Pancreas (tissue), 10 donors: ENCODE data around the gene CD74. TPM values are rescaled to one million over a fixed set of nuclear protein-coding genes. Genes with fewer than 3 reads are reported as not detected.
A peak's percentile ranks its signal among the peaks of the same experiment; 100 is the strongest.
"Not testable (repeated sequence)": the region's sequence is repeated elsewhere in the genome, so short reads cannot be mapped to it uniquely, and the experiment has no call there.

Experiments
- ATAC-seq, 4 donors: fragments of 200-7000 bp; cut with Tn5 transposase; one replicate each; pipeline versions ENCODE4 v1.8.0 to v1.9.1; 2020; ENCODE audit warnings: mild to moderate bottlenecking in 4 of 4, moderate library complexity in 4 of 4
- DNase-seq, 6 donors: peaks; one replicate each; pipeline ENCODE4 v3.0.0-alpha.2; 2020
- FAIRE-seq: peaks from 2 replicates; lab custom pipeline; 2012; peaks lifted over from hg19 to GRCh38; lab: Jason Lieb, UNC
- H3K27ac ChIP-seq, 4 donors: fragments of 200-600 bp; sonication (generic); 1 replicate in 3 of 4; 2 replicates in 1 of 4; pipeline versions ENCODE4 v1.5.0 to v1.8.0; 2020
- H3K27me3 ChIP-seq, 4 donors: fragments of 200-600 bp; one replicate each; pipeline ENCODE4 v1.8.0; 2021
- H3K36me3 ChIP-seq, 3 donors: fragments of 200-600 bp; sonication (generic) in 1 of 3; one replicate each; pipeline versions ENCODE4 v1.5.0 to v1.8.0; 2020 to 2021
- H3K4me1 ChIP-seq, 3 donors: fragments of 200-600 bp; one replicate each; pipeline ENCODE4 v1.8.0; 2021
- H3K4me3 ChIP-seq, 4 donors: fragments of 200-600 bp; sonication (generic) in 2 of 4; one replicate each; pipeline versions ENCODE4 v1.5.0 to v1.8.0; 2020 to 2021
- H3K9me3 ChIP-seq, 4 donors: fragments of 200-600 bp; one replicate each; pipeline ENCODE4 v1.8.0; 2021
- CTCF ChIP-seq, 4 donors: fragments of 200-600 bp; sonication (generic) in 3 of 4; IDR thresholded peaks; one replicate each; pipeline versions ENCODE4 v1.5.0 to v1.8.0; 2021; ENCODE audit warnings: antibody characterized with exemption in 4 of 4
- WGBS, 2 donors: extraction: QIAGEN DNeasy Blood & Tissue Kit; methylation state at CpG; one replicate each; pipeline ENCODE4 v1.1.7; 2013; 5-methylcytosine and 5-hydroxymethylcytosine counted together
- intact Hi-C, 3 donors: fragments of 100-400 bp; cut with DNase I; formaldehyde crosslinking; loops; one replicate each; pipeline versions ENCODE4 v1.11.1 to v1.14.2; 2022
- polyA plus RNA-seq, 2 donors: library from polyadenylated mRNA; stranded (reverse); fragments of 200-250 nt; gene quantifications; one replicate each; pipeline ENCODE4 v1.2.3, GENCODE V29; 2013
- total RNA-seq, 6 donors: library from RNA; stranded (reverse); fragmentation: NEBNext Ultra II Directional in 4 of 6; extraction: Animal tissue kit (Norgen Biotek cat#: 25700) in 4 of 6; gene quantifications; one replicate each; pipeline versions ENCODE4 v1.2.1 to v1.2.4, GENCODE V29; 2021 to 2023
- donor health status: healthy with polysubstance abuse.
- donor health status: DM: no; HTN: no; CAD: no; lungs with moderate emphysema.
- donor health status: DM: no; HTN: no; CAD: no.
- donor health status: control.
- donor health status: control.
- donor health status: Bipolar disorder and iron deficiency.
- donor health status: DM: yes; HTN: yes; CAD: no.
- donor health status: DM: no; HTN: no; CAD: no.
- donor health status: DM: no; HTN: no; CAD: no.
- donor health status: DM: yes; HTN: yes; CAD: no.

The CD74 gene
- total and polyA plus RNA-seq, 8 donors, result 67.2 to 1,206 (median 139) TPM

- DNase-seq, result no peak
- Histone ChIP-seq H3K4me1 (no peaks in the 10 kb centered on the region), H3K9me3 (no peaks in the 10 kb centered on the region), H3K27ac (no peak overlapping the region), H3K27me3 (no peaks in the 10 kb centered on the region), H3K4me3 (no peak overlapping the region), H3K36me3 (no peaks in the 10 kb centered on the region)
- no peak for TF ChIP-seq CTCF (IDR thresholded peaks at IDR 0.05)
- no peak for FAIRE-seq
- WGBS, 2 donors, result 87 to 90% methylated on average over 5 of the region's 5 CpGs
- no peak for ATAC-seq
- intact Hi-C loops, result no loop called here
Observed at GRCh38 chr5:150429410-150429873, 16.7 kb upstream of the CD74 start.

- DNase-seq (no peak), ATAC-seq (no peak), FAIRE-seq (no peak)
- H3K27ac ChIP-seq, result no peak overlapping the region
- no peaks in the 10 kb centered on the region for H3K4me1 ChIP-seq
- H3K4me3 ChIP-seq, result no peak overlapping the region
- no peak for TF ChIP-seq CTCF (IDR thresholded peaks at IDR 0.05)
- H3K36me3 ChIP-seq, result no peaks in the 10 kb centered on the region
- intact Hi-C loops, result no loop called here
- no peaks in the 10 kb centered on the region for H3K9me3 ChIP-seq
- WGBS, 2 donors, result 89 to 96% methylated on average over 5 of the region's 5 CpGs
- H3K27me3 ChIP-seq, result no peaks in the 10 kb centered on the region
Observed at GRCh38 chr5:150428978-150429377, 16.3 kb upstream of the CD74 start.

GRCh38 chr5:150428106-150428876 lies 15.6 kb upstream of the CD74 start:
- Histone ChIP-seq H3K4me3 (no peak overlapping the region), H3K36me3 (no peaks in the 10 kb centered on the region), H3K4me1 (no peaks in the 10 kb centered on the region), H3K27me3 (no peaks in the 10 kb centered on the region), H3K9me3 (no peaks in the 10 kb centered on the region), H3K27ac (peak overlapping the region in 1 of 4 donors; percentile 27)
- FAIRE-seq (no peak), ATAC-seq (peak in 3 of 4 donors; percentile 59 to 79 (median 71)), DNase-seq (peak in 2 of 6 donors; percentile 26 to 52)
- no peak for TF ChIP-seq CTCF (IDR thresholded peaks at IDR 0.05)
- 36 to 47% methylated on average over 16 to 18 of the region's 18 CpGs for WGBS, 2 donors
- intact Hi-C loops, result no loop called here

- H3K9me3 ChIP-seq, DNase-seq, H3K4me1 ChIP-seq, H3K27me3 ChIP-seq, intact Hi-C loops, H3K36me3 ChIP-seq, ATAC-seq, H3K4me3 ChIP-seq, FAIRE-seq, H3K27ac ChIP-seq: not testable (repeated sequence)
- 93 to 96% methylated on average over 9 of the region's 9 CpGs for whole genome bisulfite sequencing, 2 donors
Observed at GRCh38 chr5:150426165-150426564, 13.5 kb upstream of the CD74 start.

GRCh38 chr5:150422758-150423157 lies 10.0 kb upstream of the CD74 start:
- no peak for FAIRE-seq
- DNase-seq, result no peak
- TF ChIP-seq CTCF (IDR thresholded peaks at IDR 0.05), result no peak
- intact Hi-C loops, result no loop called here
- H3K4me1 ChIP-seq, result no peaks in the 10 kb centered on the region
- H3K9me3 ChIP-seq, result no peaks in the 10 kb centered on the region
- no peak for ATAC-seq
- no peaks in the 10 kb centered on the region for H3K36me3 ChIP-seq
- H3K27ac ChIP-seq, result no peak overlapping the region
- H3K27me3 ChIP-seq, result no peaks in the 10 kb centered on the region
- no peak overlapping the region for H3K4me3 ChIP-seq
- WGBS, 2 donors, result 74 to 77% methylated on average over 3 of the region's 3 CpGs
